HepG2 (cell line): Measurements from ENCODE around the gene MB. TPM values are rescaled to one million over a fixed set of nuclear protein-coding genes. Genes with fewer than 3 reads are reported as not detected.

Experiments
- ATM ChIP-seq: fragments of 450-650 bp; IDR thresholded peaks from 2 replicates; pipeline ENCODE4 v1.7.1; 2017; ENCODE audit warnings: mild to moderate bottlenecking, borderline replicate concordance
- HOXA9 ChIP-seq: sonication (generic); formaldehyde crosslinking; IDR thresholded peaks from 2 replicates; pipeline ENCODE4 v1.8.1; 2022; ENCODE audit warnings: missing genetic modification reagents, mild to moderate bottlenecking, moderate library complexity, borderline replicate concordance
- IRF9 ChIP-seq: sonication (generic); formaldehyde crosslinking; IDR thresholded peaks from 2 replicates; pipeline ENCODE4 v1.8.0; 2022; ENCODE audit warnings: missing genetic modification reagents, mild to moderate bottlenecking, borderline replicate concordance
- LBX2 ChIP-seq: sonication (generic); formaldehyde crosslinking; IDR thresholded peaks from 2 replicates; pipeline ENCODE4 v1.5.0; 2020; ENCODE audit warnings: missing genetic modification reagents, mild to moderate bottlenecking, borderline replicate concordance
- PHF21A ChIP-seq: sonication (generic); formaldehyde crosslinking; IDR thresholded peaks from 2 replicates; pipeline ENCODE4 v1.5.0; 2020; ENCODE audit warnings: mild to moderate bottlenecking, missing genetic modification reagents
- SATB2 ChIP-seq: sonication (generic); formaldehyde crosslinking; IDR thresholded peaks from 2 replicates; pipeline ENCODE4 v1.5.0; 2020; ENCODE audit warnings: missing genetic modification reagents
- TFDP1 ChIP-seq: IDR thresholded peaks from 2 replicates; pipeline ENCODE4 v1.6.1; 2016; ENCODE audit warnings: missing compliant biosample characterization, missing genetic modification reagents, borderline replicate concordance
- ZMYM4 ChIP-seq: sonication (generic); formaldehyde crosslinking; IDR thresholded peaks from 2 replicates; pipeline ENCODE4 v1.8.1; 2023; ENCODE audit warnings: mild to moderate bottlenecking, missing genetic modification reagents
- ZNF274 ChIP-seq: sonication (generic); formaldehyde crosslinking; IDR thresholded peaks from 2 replicates; pipeline ENCODE4 v1.5.1; 2020; ENCODE audit warnings: mild to moderate bottlenecking, missing genetic modification reagents
- ZNF30 ChIP-seq: sonication (generic); formaldehyde crosslinking; IDR thresholded peaks from 2 replicates; pipeline ENCODE4 v1.5.0; 2020; ENCODE audit warnings: mild to moderate bottlenecking, missing genetic modification reagents
- ZNF34 ChIP-seq: sonication (generic); formaldehyde crosslinking; IDR thresholded peaks from 2 replicates; pipeline ENCODE4 v1.4.0; 2020; ENCODE audit warnings: mild to moderate bottlenecking, missing genetic modification reagents, borderline replicate concordance
- ZNF510 ChIP-seq: sonication (generic); formaldehyde crosslinking; IDR thresholded peaks from 2 replicates; pipeline ENCODE4 v1.4.0; 2020; ENCODE audit warnings: low read depth, mild to moderate bottlenecking, missing genetic modification reagents
- ZSCAN22 ChIP-seq: sonication (generic); formaldehyde crosslinking; IDR thresholded peaks from 2 replicates; pipeline ENCODE4 v1.4.0; 2020; ENCODE audit warnings: mild to moderate bottlenecking, missing genetic modification reagents
- polyA plus RNA-seq, 8 experiments: library from polyadenylated mRNA; depleted of rRNA in 3 of 8; stranded (reverse) in 7 of 8; unstranded in 1 of 8; fragments of >200 nt; fragmentation: Illumina TruSeq in 4 of 8; extraction: Trizol in 4 of 8; gene quantifications; 2 replicates each; pipeline versions ENCODE4 v1.2.1 to v1.2.3, GENCODE V29; 2011 to 2016; ENCODE audit warnings: low read depth in 4 of 8, missing spikeins in 1 of 8, mixed read lengths in 1 of 8; ENCODE audit not compliant: insufficient read depth in 1 of 8
- total RNA-seq, 5 experiments: library from RNA; depleted of rRNA; stranded (reverse); fragments of >200 nt; fragmentation: Illumina TruSeq; extraction: Trizol; gene quantifications; 2 replicates each; pipeline ENCODE4 v1.2.3, GENCODE V29; 2016; ENCODE audit warnings: low read depth in 1 of 5
- TF ChIP-seq, protein P1 (sequence below): fragments of 450-650 bp; IDR thresholded peaks from 2 replicates; pipeline ENCODE4 v1.6.1; 2016
- TF ChIP-seq, protein P2 (sequence below): sonication (generic); formaldehyde crosslinking; IDR thresholded peaks from 2 replicates; pipeline ENCODE4 v1.9.0; 2021; ENCODE audit warnings: mild to moderate bottlenecking, missing genetic modification reagents

The MB gene
- total and polyA plus RNA-seq, 2 of the 13 experiments (the other 11 are each of a cell fraction or from before 2014, with no cell fraction given), result 0.07 TPM; not detected in 1

- no peak for TF ChIP-seq IRF9
- no peak for TF ChIP-seq ZNF34
- no peak for TF ChIP-seq PHF21A
- no peak for TF ChIP-seq SATB2 (CRISPR knock-in tag)
- no peak for TF ChIP-seq ZNF274 (CRISPR knock-in tag)
- no peak for TF ChIP-seq ZNF510 (CRISPR knock-in tag)
- TF ChIP-seq, protein P1, sequence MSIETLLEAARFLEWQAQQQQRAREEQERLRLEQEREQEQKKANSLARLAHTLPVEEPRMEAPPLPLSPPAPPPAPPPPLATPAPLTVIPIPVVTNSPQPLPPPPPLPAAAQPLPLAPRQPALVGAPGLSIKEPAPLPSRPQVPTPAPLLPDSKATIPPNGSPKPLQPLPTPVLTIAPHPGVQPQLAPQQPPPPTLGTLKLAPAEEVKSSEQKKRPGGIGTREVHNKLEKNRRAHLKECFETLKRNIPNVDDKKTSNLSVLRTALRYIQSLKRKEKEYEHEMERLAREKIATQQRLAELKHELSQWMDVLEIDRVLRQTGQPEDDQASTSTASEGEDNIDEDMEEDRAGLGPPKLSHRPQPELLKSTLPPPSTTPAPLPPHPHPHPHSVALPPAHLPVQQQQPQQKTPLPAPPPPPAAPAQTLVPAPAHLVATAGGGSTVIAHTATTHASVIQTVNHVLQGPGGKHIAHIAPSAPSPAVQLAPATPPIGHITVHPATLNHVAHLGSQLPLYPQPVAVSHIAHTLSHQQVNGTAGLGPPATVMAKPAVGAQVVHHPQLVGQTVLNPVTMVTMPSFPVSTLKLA, result peak; percentile 66
- TF ChIP-seq ZSCAN22 (CRISPR knock-in tag), result no peak
- TF ChIP-seq ZMYM4 (CRISPR knock-in tag), result no peak
- TF ChIP-seq ATM, result 0 out of 2 replicates have a peak, but pooled peaks have one; percentile 27
- no peak for TF ChIP-seq LBX2
- 0 out of 2 replicates have a peak, but pooled peaks have one; percentile 24 for TF ChIP-seq HOXA9
- TF ChIP-seq, protein P2, sequence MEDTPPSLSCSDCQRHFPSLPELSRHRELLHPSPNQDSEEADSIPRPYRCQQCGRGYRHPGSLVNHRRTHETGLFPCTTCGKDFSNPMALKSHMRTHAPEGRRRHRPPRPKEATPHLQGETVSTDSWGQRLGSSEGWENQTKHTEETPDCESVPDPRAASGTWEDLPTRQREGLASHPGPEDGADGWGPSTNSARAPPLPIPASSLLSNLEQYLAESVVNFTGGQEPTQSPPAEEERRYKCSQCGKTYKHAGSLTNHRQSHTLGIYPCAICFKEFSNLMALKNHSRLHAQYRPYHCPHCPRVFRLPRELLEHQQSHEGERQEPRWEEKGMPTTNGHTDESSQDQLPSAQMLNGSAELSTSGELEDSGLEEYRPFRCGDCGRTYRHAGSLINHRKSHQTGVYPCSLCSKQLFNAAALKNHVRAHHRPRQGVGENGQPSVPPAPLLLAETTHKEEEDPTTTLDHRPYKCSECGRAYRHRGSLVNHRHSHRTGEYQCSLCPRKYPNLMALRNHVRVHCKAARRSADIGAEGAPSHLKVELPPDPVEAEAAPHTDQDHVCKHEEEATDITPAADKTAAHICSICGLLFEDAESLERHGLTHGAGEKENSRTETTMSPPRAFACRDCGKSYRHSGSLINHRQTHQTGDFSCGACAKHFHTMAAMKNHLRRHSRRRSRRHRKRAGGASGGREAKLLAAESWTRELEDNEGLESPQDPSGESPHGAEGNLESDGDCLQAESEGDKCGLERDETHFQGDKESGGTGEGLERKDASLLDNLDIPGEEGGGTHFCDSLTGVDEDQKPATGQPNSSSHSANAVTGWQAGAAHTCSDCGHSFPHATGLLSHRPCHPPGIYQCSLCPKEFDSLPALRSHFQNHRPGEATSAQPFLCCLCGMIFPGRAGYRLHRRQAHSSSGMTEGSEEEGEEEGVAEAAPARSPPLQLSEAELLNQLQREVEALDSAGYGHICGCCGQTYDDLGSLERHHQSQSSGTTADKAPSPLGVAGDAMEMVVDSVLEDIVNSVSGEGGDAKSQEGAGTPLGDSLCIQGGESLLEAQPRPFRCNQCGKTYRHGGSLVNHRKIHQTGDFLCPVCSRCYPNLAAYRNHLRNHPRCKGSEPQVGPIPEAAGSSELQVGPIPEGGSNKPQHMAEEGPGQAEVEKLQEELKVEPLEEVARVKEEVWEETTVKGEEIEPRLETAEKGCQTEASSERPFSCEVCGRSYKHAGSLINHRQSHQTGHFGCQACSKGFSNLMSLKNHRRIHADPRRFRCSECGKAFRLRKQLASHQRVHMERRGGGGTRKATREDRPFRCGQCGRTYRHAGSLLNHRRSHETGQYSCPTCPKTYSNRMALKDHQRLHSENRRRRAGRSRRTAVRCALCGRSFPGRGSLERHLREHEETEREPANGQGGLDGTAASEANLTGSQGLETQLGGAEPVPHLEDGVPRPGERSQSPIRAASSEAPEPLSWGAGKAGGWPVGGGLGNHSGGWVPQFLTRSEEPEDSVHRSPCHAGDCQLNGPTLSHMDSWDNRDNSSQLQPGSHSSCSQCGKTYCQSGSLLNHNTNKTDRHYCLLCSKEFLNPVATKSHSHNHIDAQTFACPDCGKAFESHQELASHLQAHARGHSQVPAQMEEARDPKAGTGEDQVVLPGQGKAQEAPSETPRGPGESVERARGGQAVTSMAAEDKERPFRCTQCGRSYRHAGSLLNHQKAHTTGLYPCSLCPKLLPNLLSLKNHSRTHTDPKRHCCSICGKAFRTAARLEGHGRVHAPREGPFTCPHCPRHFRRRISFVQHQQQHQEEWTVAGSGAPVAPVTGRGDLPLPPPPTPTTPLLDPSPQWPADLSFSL (CRISPR knock-in tag), result no peak
- no peak for TF ChIP-seq ZNF30 (CRISPR knock-in tag)
- TF ChIP-seq TFDP1, result no peak
Measured at GRCh38 chr22:35633520-35633919, 16.4 kb upstream of the MB start (continued).
